Caco-2 (cell line): Measurements from ENCODE around the gene PTPN7. TPM values are rescaled to one million over a fixed set of nuclear protein-coding genes. Genes with fewer than 3 reads are reported as not detected.

Experiments used
- BruUV-seq: library from RNA; stranded (reverse); fragments of 400-500 nt; replicated peaks from 2 replicates; lab custom pipeline; 2021; lab: Mats Ljungman, UMichigan
- CTCF ChIA-PET: fragments of 300-600 bp; sonication (Branson Sonifier 250); formaldehyde crosslinking; loops from one replicate; lab custom pipeline; 2022; ENCODE audit warnings: antibody characterized with exemption; lab: Charles Lee
- POLR2A ChIA-PET: fragments of 300-600 bp; sonication (Branson Sonifier 250); formaldehyde crosslinking; loops from one replicate; lab custom pipeline; 2022; ENCODE audit warnings: antibody characterized with exemption; lab: Charles Lee
- DNase-seq, 2 experiments: peaks; one replicate each; pipeline versions ENCODE4 v3.0.0 to v3.0.0-alpha.2; 2020 to 2022
- H3K27me3 ChIP-seq: replicated peaks from 2 replicates; pipeline ENCODE4 v1.6.0; 2011; ENCODE audit warnings: low read length; ENCODE audit not compliant: control insufficient read depth, insufficient read depth
- H3K36me3 ChIP-seq: 2 replicates; pipeline ENCODE4 v1.5.1; 2011; ENCODE audit warnings: low read length; ENCODE audit not compliant: control insufficient read depth, insufficient read depth
- H3K4me1 ChIP-seq: fragments of 250-450 bp; sonication (Bioruptor Pico); 2 replicates; pipeline ENCODE4 v1.5.1; 2020; ENCODE audit warnings: mild to moderate bottlenecking
- H3K4me3 ChIP-seq: 2 replicates; pipeline ENCODE4 v1.5.1; 2011; ENCODE audit warnings: low read depth, mild to moderate bottlenecking, control low read depth, low read length
- H3K9me3 ChIP-seq: fragments of 250-450 bp; sonication (Bioruptor Pico); 2 replicates; pipeline ENCODE4 v1.5.1; 2020; ENCODE audit warnings: mild to moderate bottlenecking, moderate library complexity
- H3K27ac Mint-ChIP-seq: one replicate; pipeline ENCODE4 v1.8.0; 2022; ENCODE audit warnings: mixed read lengths; ENCODE audit not compliant: unreplicated experiment
- H3K27me3 Mint-ChIP-seq: one replicate; pipeline ENCODE4 v1.8.0; 2022; ENCODE audit warnings: mixed read lengths; ENCODE audit not compliant: insufficient read depth, unreplicated experiment
- H3K36me3 Mint-ChIP-seq: one replicate; pipeline ENCODE4 v1.8.0; 2022; ENCODE audit warnings: mild to moderate bottlenecking, mixed read lengths; ENCODE audit not compliant: insufficient read depth, unreplicated experiment
- H3K4me1 Mint-ChIP-seq: one replicate; pipeline ENCODE4 v1.8.0; 2022; ENCODE audit warnings: low read depth, mixed read lengths; ENCODE audit not compliant: unreplicated experiment
- H3K4me3 Mint-ChIP-seq: one replicate; pipeline ENCODE4 v1.8.0; 2022; ENCODE audit warnings: mild to moderate bottlenecking, moderate library complexity, mixed read lengths; ENCODE audit not compliant: unreplicated experiment
- H3K9me3 Mint-ChIP-seq: one replicate; pipeline ENCODE4 v1.8.0; 2022; ENCODE audit warnings: mixed read lengths; ENCODE audit not compliant: unreplicated experiment
- CTCF ChIP-seq, 2 experiments: fragments of 200-600 bp in 1 of 2; IDR thresholded peaks; 1 replicate in 1 of 2; 2 replicates in 1 of 2; pipeline versions ENCODE4 v1.5.1 to v1.8.0; 2011 to 2022; ENCODE audit warnings: antibody characterized with exemption in 1 of 2, control low read depth in 1 of 2, inconsistent platforms in 1 of 2, low read depth in 1 of 2, low read length in 1 of 2, mild to moderate bottlenecking in 1 of 2, moderate library complexity in 1 of 2; ENCODE audit not compliant: insufficient read depth in 1 of 2, severe bottlenecking in 1 of 2, unreplicated experiment in 1 of 2
- intact Hi-C: fragments of 100-400 bp; cut with micrococcal nuclease; formaldehyde crosslinking; loops from one replicate; pipeline ENCODE4 v1.10.0; 2022; ENCODE audit not compliant: unreplicated experiment
- total RNA-seq: library from RNA; stranded (reverse); gene quantifications from 2 replicates; pipeline ENCODE4 v1.2.3, GENCODE V29; 2022

Gene PTPN7
- total RNA-seq, 1 experiment from 2014 or later: not detected

- no peaks in the 10 kb centered on the region for H3K27me3 ChIP-seq
- peaks cover 17% of the 10 kb centered on the region for H3K36me3 Mint-ChIP-seq
- H3K4me3 ChIP-seq: no peak overlapping the region
- peak; percentile 85 to 89 for TF ChIP-seq CTCF (IDR thresholded peaks at IDR 0.05; ENCODE audit: insufficient read depth in 1 of 2, low read depth in 1 of 2, low read length in 1 of 2, severe bottlenecking in 1 of 2, unreplicated experiment in 1 of 2)
- no TSS peak for BruUV-seq
- DNase-seq: peak; percentile 66 to 69
- no peaks in the 10 kb centered on the region for H3K9me3 Mint-ChIP-seq
- intact Hi-C loops: loop anchor here (1.0 kb wide), 1 partner anchor 257 kb away; no protein-coding TSS in a partner anchor
- H3K4me1 Mint-ChIP-seq: no peaks in the 10 kb centered on the region
- H3K4me3 Mint-ChIP-seq: no peak overlapping the region
- H3K9me3 ChIP-seq: no peaks in the 10 kb centered on the region
- H3K27me3 Mint-ChIP-seq: no peaks in the 10 kb centered on the region
- ChIA-PET CTCF (interaction anchor here (0.5 to 1.6 kb wide), 11 partner anchors 11 to 397 kb away, joined by 3 to 12 read pairs (median 5); partner anchors contain the start of genes ELF3 and GPR37L1), POLR2A (no interaction called here)
- H3K36me3 ChIP-seq: peaks cover 3% of the 10 kb centered on the region; the same call in 1 of the 2 replicates
- no peak overlapping the region for H3K27ac Mint-ChIP-seq
- peaks cover 21% of the 10 kb centered on the region for H3K4me1 ChIP-seq
These were observed 25.1 kb downstream of the PTPN7 start for GRCh38 chr1:202135221-202135721.

- intact Hi-C loops: loop anchor here (1.0 kb wide), 1 partner anchor 256 kb away; no protein-coding TSS in a partner anchor
These were observed 25.7 kb downstream of the PTPN7 start for GRCh38 chr1:202134645-202135172.

More at GRCh38 chr1:202134645-202135172, 25.7 kb downstream of the PTPN7 start:
- Mint-ChIP-seq H3K27me3 (no peaks in the 10 kb centered on the region), H3K36me3 (peaks cover 17% of the 10 kb centered on the region), H3K9me3 (no peaks in the 10 kb centered on the region), H3K4me3 (no peak overlapping the region), H3K27ac (no peak overlapping the region), H3K4me1 (no peaks in the 10 kb centered on the region)
- CTCF ChIA-PET: interaction anchor here (0.7 to 1.6 kb wide), 6 partner anchors 11 to 238 kb away, joined by 3 to 12 read pairs (median 4); partner anchors contain the start of genes GPR37L1 and RNPEP
- Histone ChIP-seq H3K27me3 (no peaks in the 10 kb centered on the region), H3K4me3 (no peak overlapping the region), H3K36me3 (peaks cover 3% of the 10 kb centered on the region; the same call in 1 of the 2 replicates), H3K9me3 (no peaks in the 10 kb centered on the region), H3K4me1 (peaks cover 21% of the 10 kb centered on the region)
- no peak for DNase-seq
- TF ChIP-seq CTCF (IDR thresholded peaks at IDR 0.05; ENCODE audit: insufficient read depth in 1 of 2, low read depth in 1 of 2, low read length in 1 of 2, severe bottlenecking in 1 of 2, unreplicated experiment in 1 of 2): no peak
- no TSS peak for BruUV-seq
- POLR2A ChIA-PET: interaction anchor here (0.6 kb wide), 1 partner anchor 15 kb away, joined by 3 read pairs; no protein-coding TSS in a partner anchor
